GM23338 (cell line): Measurements from ENCODE around the gene SLX4IP. TPM values are rescaled to one million over a fixed set of nuclear protein-coding genes. Genes with fewer than 3 reads are reported as not detected.

Source experiments
- ATAC-seq: fragments of 200-7000 bp; cut with Tn5 transposase; 3 replicates; pipeline ENCODE4 v1.9.1; 2020
- DNase-seq: peaks from one replicate; pipeline ENCODE4 v3.0.0-alpha.2; 2015; ENCODE audit warnings: low spot score
- H2AFZ ChIP-seq: fragments of 200-600 bp; sonication (generic); 2 replicates; pipeline ENCODE4 v1.8.0; 2016; ENCODE audit warnings: antibody characterized with exemption, mild to moderate bottlenecking, moderate library complexity
- H3F3A ChIP-seq: fragments of 200-600 bp; sonication (generic); replicated peaks from 2 replicates; pipeline ENCODE4 v1.8.0; 2017; ENCODE audit warnings: antibody characterized with exemption, mixed run types, low read depth
- H3K27ac ChIP-seq: fragments of 200-600 bp; sonication (generic); 2 replicates; pipeline ENCODE4 v1.6.1; 2016; ENCODE audit warnings: low read depth
- H3K27me3 ChIP-seq: fragments of 200-600 bp; sonication (generic); 2 replicates; pipeline ENCODE4 v1.8.0; 2016; ENCODE audit warnings: mild to moderate bottlenecking, mixed run types, moderate library complexity; ENCODE audit not compliant: insufficient read depth
- H3K36me3 ChIP-seq: fragments of 200-600 bp; sonication (generic); 2 replicates; pipeline ENCODE4 v1.8.0; 2016; ENCODE audit warnings: mild to moderate bottlenecking; ENCODE audit not compliant: insufficient read depth
- H3K4me1 ChIP-seq: fragments of 200-600 bp; sonication (generic); 2 replicates; pipeline ENCODE4 v1.8.0; 2016; ENCODE audit warnings: mild to moderate bottlenecking, moderate library complexity; ENCODE audit not compliant: insufficient read depth
- H3K4me2 ChIP-seq: fragments of 200-600 bp; sonication (generic); 2 replicates; pipeline ENCODE4 v1.7.1; 2017; ENCODE audit warnings: mixed run types
- H3K4me3 ChIP-seq: fragments of 200-600 bp; sonication (generic); 2 replicates; pipeline ENCODE4 v1.6.1; 2016; ENCODE audit warnings: mixed run types
- H3K79me2 ChIP-seq: fragments of 200-600 bp; sonication (generic); replicated peaks from 2 replicates; pipeline ENCODE4 v1.8.0; 2017; ENCODE audit warnings: mild to moderate bottlenecking; ENCODE audit not compliant: insufficient read depth
- H3K9me2 ChIP-seq: fragments of 200-600 bp; sonication (generic); 2 replicates; pipeline ENCODE4 v1.8.0; 2017; ENCODE audit not compliant: insufficient read depth
- H4K20me1 ChIP-seq: fragments of 200-600 bp; sonication (generic); replicated peaks from 2 replicates; pipeline ENCODE4 v1.8.0; 2017; ENCODE audit warnings: mild to moderate bottlenecking; ENCODE audit not compliant: insufficient read depth
- H3K27ac Mint-ChIP-seq: 2 replicates; pipeline ENCODE4 v1.8.0; 2020; ENCODE audit warnings: inconsistent platforms, mild to moderate bottlenecking, moderate library complexity, mixed read lengths
- H3K27me3 Mint-ChIP-seq: 3 replicates; pipeline ENCODE4 v1.8.0; 2022; ENCODE audit warnings: low read depth, mild to moderate bottlenecking, moderate library complexity, mixed read lengths, inconsistent platforms; ENCODE audit not compliant: insufficient read depth, poor library complexity
- H3K36me3 Mint-ChIP-seq: 3 replicates; pipeline ENCODE4 v1.8.0; 2021; ENCODE audit warnings: low read depth, mild to moderate bottlenecking, inconsistent platforms, moderate library complexity, mixed read lengths
- H3K4me1 Mint-ChIP-seq: 3 replicates; pipeline ENCODE4 v1.8.0; 2020; ENCODE audit warnings: mild to moderate bottlenecking, inconsistent platforms, mixed read lengths
- H3K4me3 Mint-ChIP-seq: 3 replicates; pipeline ENCODE4 v1.8.0; 2021; ENCODE audit warnings: moderate library complexity, mild to moderate bottlenecking, inconsistent platforms, mixed read lengths
- H3K9me3 Mint-ChIP-seq: 3 replicates; pipeline ENCODE4 v1.8.0; 2020; ENCODE audit warnings: moderate library complexity, mild to moderate bottlenecking, inconsistent platforms, mixed read lengths
- CREB1 ChIP-seq: fragments of 250-450 bp; sonication (Bioruptor Pico); IDR thresholded peaks from 2 replicates; pipeline ENCODE4 v1.5.0; 2020; ENCODE audit warnings: low read depth, mild to moderate bottlenecking, moderate library complexity
- EZH2 ChIP-seq: fragments of 200-600 bp; sonication (generic); IDR thresholded peaks from one replicate; pipeline ENCODE4 v1.8.0; 2017; ENCODE audit warnings: antibody characterized with exemption, mild to moderate bottlenecking, low read depth; ENCODE audit not compliant: unreplicated experiment
- EZH2phosphoT487 ChIP-seq: fragments of 200-600 bp; sonication (generic); IDR thresholded peaks from one replicate; pipeline ENCODE4 v1.8.1; 2018; ENCODE audit warnings: antibody characterized with exemption; ENCODE audit not compliant: unreplicated experiment
- JUNB ChIP-seq: IDR thresholded peaks from one replicate; pipeline ENCODE4 v1.6.1; 2016; ENCODE audit warnings: antibody characterized with exemption; ENCODE audit not compliant: unreplicated experiment
- NANOG ChIP-seq: IDR thresholded peaks from 2 replicates; pipeline ENCODE4 v1.6.1; 2016; ENCODE audit warnings: antibody characterized with exemption, borderline replicate concordance
- POLR2AphosphoS5 ChIP-seq: IDR thresholded peaks from 2 replicates; pipeline ENCODE4 v1.6.1; 2016; ENCODE audit warnings: antibody characterized with exemption, low read depth
- STAT1 ChIP-seq: IDR thresholded peaks from one replicate; pipeline ENCODE4 v1.6.1; 2016; ENCODE audit warnings: antibody characterized with exemption; ENCODE audit not compliant: unreplicated experiment
- ZNF114 ChIP-seq: fragments of 250-450 bp; sonication (Bioruptor Pico); IDR thresholded peaks from 2 replicates; pipeline ENCODE4 v1.5.0; 2020; ENCODE audit warnings: mild to moderate bottlenecking, moderate library complexity
- ZNF331 ChIP-seq: fragments of 250-450 bp; sonication (Bioruptor Pico); IDR thresholded peaks from 2 replicates; pipeline ENCODE4 v1.5.0; 2020; ENCODE audit warnings: low read depth, mild to moderate bottlenecking, moderate library complexity
- polyA plus RNA-seq: library from polyadenylated mRNA; unstranded; fragments of >200 nt; fragmentation: Nextera tagmentation; extraction: Ambion mirVana; gene quantifications from 2 replicates; pipeline ENCODE4 v1.2.1, GENCODE V29; 2016
- total RNA-seq: library from RNA; depleted of rRNA; stranded (reverse); fragments of >200 nt; shearing (Covaris generic); gene quantifications from 2 replicates; pipeline ENCODE4 v1.2.3, GENCODE V29; 2014
- TF ChIP-seq, protein P1 (sequence below), 2 experiments: fragments of 200-600 bp in 1 of 2; sonication (generic) in 1 of 2; conservative IDR thresholded peaks; 2 replicates each; pipeline versions ENCODE4 v1.5.1 to v1.6.1; 2016 to 2017; ENCODE audit warnings: antibody characterized with exemption in 2 of 2, low read depth in 2 of 2, mild to moderate bottlenecking in 2 of 2, moderate library complexity in 1 of 2
- TF ChIP-seq, protein P2 (sequence below): fragments of 250-450 bp; sonication (Bioruptor Pico); IDR thresholded peaks from 2 replicates; pipeline ENCODE4 v1.5.0; 2020; ENCODE audit warnings: mild to moderate bottlenecking, moderate library complexity
- TF ChIP-seq, protein P3 (sequence below): IDR thresholded peaks from 2 replicates; pipeline ENCODE4 v1.6.1; 2016; ENCODE audit warnings: antibody characterized with exemption
- TF ChIP-seq, protein P4 (sequence below): IDR thresholded peaks from one replicate; pipeline ENCODE4 v1.6.1; 2018; ENCODE audit warnings: antibody characterized with exemption; ENCODE audit not compliant: unreplicated experiment

SLX4IP gene
- total and polyA plus RNA-seq, 2 experiments from 2014 or later: 9.1 to 9.8 TPM

DNA sequence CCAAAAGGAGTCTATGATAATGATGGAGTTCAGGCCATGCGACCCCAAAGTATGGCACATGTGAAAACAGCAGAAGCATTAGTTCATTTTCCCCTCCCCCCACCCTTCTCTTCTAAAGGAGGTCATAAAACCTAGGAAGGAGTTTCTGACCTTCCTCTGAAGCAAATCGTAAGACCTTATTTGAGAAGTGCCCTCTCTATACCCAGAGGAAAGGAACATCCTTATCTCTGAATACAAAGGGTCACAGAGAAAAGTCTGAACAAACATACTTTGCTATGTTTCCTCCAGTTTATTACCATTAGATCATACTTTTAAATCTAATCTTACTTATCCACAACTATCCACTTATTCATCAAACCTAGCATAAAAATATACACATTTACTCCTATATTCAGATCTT, 48.6 kb downstream of the SLX4IP start:
- Histone ChIP-seq H3F3A (no peaks in the 10 kb centered on the region), H2AFZ (no peak overlapping the region), H3K4me2 (no peak overlapping the region), H3K27ac (no peak overlapping the region), H3K79me2 (no peaks in the 10 kb centered on the region; the same call in 1 of the 2 replicates), H3K4me3 (no peak overlapping the region), H3K4me1 (peaks cover 6% of the 10 kb centered on the region; the same call in 1 of the 2 replicates), H3K36me3 (no peaks in the 10 kb centered on the region), H4K20me1 (no peaks in the 10 kb centered on the region; the same call in 1 of the 2 replicates), H3K27me3 (no peaks in the 10 kb centered on the region), H3K9me2 (no peaks in the 10 kb centered on the region; the same call in 1 of the 2 replicates)
- Mint-ChIP-seq H3K9me3 (no peaks in the 10 kb centered on the region), H3K4me1 (peaks cover 21% of the 10 kb centered on the region), H3K27me3 (peaks cover 2% of the 10 kb centered on the region), H3K4me3 (no peak overlapping the region), H3K27ac (no peak overlapping the region), H3K36me3 (no peaks in the 10 kb centered on the region; the same call in 2 of the 3 replicates)
- ATAC-seq: no peak
- DNase-seq: no peak
- TF ChIP-seq, protein P1, sequence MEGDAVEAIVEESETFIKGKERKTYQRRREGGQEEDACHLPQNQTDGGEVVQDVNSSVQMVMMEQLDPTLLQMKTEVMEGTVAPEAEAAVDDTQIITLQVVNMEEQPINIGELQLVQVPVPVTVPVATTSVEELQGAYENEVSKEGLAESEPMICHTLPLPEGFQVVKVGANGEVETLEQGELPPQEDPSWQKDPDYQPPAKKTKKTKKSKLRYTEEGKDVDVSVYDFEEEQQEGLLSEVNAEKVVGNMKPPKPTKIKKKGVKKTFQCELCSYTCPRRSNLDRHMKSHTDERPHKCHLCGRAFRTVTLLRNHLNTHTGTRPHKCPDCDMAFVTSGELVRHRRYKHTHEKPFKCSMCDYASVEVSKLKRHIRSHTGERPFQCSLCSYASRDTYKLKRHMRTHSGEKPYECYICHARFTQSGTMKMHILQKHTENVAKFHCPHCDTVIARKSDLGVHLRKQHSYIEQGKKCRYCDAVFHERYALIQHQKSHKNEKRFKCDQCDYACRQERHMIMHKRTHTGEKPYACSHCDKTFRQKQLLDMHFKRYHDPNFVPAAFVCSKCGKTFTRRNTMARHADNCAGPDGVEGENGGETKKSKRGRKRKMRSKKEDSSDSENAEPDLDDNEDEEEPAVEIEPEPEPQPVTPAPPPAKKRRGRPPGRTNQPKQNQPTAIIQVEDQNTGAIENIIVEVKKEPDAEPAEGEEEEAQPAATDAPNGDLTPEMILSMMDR (conservative IDR thresholded peaks at IDR 0.05; ENCODE audit: low read depth in 2 of 2): no peak
- TF ChIP-seq JUNB (no peak), EZH2 (no peak), ZNF331 (no peak), NANOG (no peak), ZNF114 (CRISPR knock-in tag) (no peak), CREB1 (CRISPR knock-in tag) (no peak), EZH2phosphoT487 (no peak), POLR2AphosphoS5 (no peak), STAT1 (no peak)
- TF ChIP-seq, protein P2, sequence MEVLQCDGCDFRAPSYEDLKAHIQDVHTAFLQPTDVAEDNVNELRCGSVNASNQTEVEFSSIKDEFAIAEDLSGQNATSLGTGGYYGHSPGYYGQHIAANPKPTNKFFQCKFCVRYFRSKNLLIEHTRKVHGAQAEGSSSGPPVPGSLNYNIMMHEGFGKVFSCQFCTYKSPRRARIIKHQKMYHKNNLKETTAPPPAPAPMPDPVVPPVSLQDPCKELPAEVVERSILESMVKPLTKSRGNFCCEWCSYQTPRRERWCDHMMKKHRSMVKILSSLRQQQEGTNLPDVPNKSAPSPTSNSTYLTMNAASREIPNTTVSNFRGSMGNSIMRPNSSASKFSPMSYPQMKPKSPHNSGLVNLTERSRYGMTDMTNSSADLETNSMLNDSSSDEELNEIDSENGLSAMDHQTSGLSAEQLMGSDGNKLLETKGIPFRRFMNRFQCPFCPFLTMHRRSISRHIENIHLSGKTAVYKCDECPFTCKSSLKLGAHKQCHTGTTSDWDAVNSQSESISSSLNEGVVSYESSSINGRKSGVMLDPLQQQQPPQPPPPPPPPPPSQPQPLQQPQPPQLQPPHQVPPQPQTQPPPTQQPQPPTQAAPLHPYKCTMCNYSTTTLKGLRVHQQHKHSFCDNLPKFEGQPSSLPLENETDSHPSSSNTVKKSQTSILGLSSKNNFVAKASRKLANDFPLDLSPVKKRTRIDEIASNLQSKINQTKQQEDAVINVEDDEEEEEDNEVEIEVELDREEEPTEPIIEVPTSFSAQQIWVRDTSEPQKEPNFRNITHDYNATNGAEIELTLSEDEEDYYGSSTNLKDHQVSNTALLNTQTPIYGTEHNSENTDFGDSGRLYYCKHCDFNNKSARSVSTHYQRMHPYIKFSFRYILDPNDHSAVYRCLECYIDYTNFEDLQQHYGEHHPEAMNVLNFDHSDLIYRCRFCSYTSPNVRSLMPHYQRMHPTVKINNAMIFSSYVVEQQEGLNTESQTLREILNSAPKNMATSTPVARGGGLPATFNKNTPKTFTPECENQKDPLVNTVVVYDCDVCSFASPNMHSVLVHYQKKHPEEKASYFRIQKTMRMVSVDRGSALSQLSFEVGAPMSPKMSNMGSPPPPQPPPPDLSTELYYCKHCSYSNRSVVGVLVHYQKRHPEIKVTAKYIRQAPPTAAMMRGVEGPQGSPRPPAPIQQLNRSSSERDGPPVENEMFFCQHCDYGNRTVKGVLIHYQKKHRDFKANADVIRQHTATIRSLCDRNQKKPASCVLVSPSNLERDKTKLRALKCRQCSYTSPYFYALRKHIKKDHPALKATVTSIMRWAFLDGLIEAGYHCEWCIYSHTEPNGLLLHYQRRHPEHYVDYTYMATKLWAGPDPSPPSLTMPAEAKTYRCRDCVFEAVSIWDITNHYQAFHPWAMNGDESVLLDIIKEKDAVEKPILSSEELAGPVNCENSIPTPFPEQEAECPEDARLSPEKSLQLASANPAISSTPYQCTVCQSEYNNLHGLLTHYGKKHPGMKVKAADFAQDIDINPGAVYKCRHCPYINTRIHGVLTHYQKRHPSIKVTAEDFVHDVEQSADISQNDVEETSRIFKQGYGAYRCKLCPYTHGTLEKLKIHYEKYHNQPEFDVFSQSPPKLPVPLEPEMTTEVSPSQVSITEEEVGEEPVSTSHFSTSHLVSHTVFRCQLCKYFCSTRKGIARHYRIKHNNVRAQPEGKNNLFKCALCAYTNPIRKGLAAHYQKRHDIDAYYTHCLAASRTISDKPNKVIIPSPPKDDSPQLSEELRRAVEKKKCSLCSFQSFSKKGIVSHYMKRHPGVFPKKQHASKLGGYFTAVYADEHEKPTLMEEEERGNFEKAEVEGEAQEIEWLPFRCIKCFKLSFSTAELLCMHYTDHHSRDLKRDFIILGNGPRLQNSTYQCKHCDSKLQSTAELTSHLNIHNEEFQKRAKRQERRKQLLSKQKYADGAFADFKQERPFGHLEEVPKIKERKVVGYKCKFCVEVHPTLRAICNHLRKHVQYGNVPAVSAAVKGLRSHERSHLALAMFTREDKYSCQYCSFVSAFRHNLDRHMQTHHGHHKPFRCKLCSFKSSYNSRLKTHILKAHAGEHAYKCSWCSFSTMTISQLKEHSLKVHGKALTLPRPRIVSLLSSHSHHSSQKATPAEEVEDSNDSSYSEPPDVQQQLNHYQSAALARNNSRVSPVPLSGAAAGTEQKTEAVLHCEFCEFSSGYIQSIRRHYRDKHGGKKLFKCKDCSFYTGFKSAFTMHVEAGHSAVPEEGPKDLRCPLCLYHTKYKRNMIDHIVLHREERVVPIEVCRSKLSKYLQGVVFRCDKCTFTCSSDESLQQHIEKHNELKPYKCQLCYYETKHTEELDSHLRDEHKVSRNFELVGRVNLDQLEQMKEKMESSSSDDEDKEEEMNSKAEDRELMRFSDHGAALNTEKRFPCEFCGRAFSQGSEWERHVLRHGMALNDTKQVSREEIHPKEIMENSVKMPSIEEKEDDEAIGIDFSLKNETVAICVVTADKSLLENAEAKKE (CRISPR knock-in tag): no peak
- TF ChIP-seq, protein P3, sequence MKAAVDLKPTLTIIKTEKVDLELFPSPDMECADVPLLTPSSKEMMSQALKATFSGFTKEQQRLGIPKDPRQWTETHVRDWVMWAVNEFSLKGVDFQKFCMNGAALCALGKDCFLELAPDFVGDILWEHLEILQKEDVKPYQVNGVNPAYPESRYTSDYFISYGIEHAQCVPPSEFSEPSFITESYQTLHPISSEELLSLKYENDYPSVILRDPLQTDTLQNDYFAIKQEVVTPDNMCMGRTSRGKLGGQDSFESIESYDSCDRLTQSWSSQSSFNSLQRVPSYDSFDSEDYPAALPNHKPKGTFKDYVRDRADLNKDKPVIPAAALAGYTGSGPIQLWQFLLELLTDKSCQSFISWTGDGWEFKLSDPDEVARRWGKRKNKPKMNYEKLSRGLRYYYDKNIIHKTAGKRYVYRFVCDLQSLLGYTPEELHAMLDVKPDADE: no peak
- TF ChIP-seq, protein P4, sequence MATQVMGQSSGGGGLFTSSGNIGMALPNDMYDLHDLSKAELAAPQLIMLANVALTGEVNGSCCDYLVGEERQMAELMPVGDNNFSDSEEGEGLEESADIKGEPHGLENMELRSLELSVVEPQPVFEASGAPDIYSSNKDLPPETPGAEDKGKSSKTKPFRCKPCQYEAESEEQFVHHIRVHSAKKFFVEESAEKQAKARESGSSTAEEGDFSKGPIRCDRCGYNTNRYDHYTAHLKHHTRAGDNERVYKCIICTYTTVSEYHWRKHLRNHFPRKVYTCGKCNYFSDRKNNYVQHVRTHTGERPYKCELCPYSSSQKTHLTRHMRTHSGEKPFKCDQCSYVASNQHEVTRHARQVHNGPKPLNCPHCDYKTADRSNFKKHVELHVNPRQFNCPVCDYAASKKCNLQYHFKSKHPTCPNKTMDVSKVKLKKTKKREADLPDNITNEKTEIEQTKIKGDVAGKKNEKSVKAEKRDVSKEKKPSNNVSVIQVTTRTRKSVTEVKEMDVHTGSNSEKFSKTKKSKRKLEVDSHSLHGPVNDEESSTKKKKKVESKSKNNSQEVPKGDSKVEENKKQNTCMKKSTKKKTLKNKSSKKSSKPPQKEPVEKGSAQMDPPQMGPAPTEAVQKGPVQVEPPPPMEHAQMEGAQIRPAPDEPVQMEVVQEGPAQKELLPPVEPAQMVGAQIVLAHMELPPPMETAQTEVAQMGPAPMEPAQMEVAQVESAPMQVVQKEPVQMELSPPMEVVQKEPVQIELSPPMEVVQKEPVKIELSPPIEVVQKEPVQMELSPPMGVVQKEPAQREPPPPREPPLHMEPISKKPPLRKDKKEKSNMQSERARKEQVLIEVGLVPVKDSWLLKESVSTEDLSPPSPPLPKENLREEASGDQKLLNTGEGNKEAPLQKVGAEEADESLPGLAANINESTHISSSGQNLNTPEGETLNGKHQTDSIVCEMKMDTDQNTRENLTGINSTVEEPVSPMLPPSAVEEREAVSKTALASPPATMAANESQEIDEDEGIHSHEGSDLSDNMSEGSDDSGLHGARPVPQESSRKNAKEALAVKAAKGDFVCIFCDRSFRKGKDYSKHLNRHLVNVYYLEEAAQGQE: no peak
